A549 (cell line): Measurements from ENCODE around the gene NANOGP8. TPM values are rescaled to one million over a fixed set of nuclear protein-coding genes. Genes with fewer than 3 reads are reported as not detected.

Experiments used
- ATAC-seq, 2 experiments: fragments of 200-7000 bp in 1 of 2; fragments of >200 bp in 1 of 2; cut with Nextera tagmentation in 1 of 2; cut with Tn5 transposase in 1 of 2; 3 replicates each; pipeline versions ENCODE4 v1.8.0 to v1.9.1; 2018 to 2020; ENCODE audit warnings: mild to moderate bottlenecking in 1 of 2, moderate library complexity in 1 of 2
- CTCF ChIA-PET: fragments of 300-600 bp; sonication (Branson Sonifier 250); formaldehyde crosslinking; extraction: SDS; loops from one replicate; lab custom pipeline; 2021; ENCODE audit warnings: antibody characterized with exemption, inconsistent platforms; lab: Yijun Ruan, JAX
- POLR2A ChIA-PET: fragments of 350-600 bp; formaldehyde crosslinking; extraction: SDS; loops from one replicate; lab custom pipeline; 2021; ENCODE audit warnings: antibody characterized with exemption, inconsistent platforms; lab: Yijun Ruan, JAX
- DNase-seq, 2 experiments: peaks; one replicate each; pipeline versions ENCODE4 v3.0.0 to v3.0.0-alpha.2; 2011 to 2016; ENCODE audit warnings: low read depth in 1 of 2, low spot score in 1 of 2
- FAIRE-seq: peaks from 2 replicates; lab custom pipeline; 2011; peaks lifted over from hg19 to GRCh38; lab: Jason Lieb, UNC
- H3K27ac ChIP-seq, 2 experiments: fragments of >200 bp; sonication (Bioruptor Twin); formaldehyde crosslinking; 3 replicates each; pipeline ENCODE4 v1.5.1; 2016 to 2017
- H3K4me1 ChIP-seq: fragments of >200 bp; sonication (Bioruptor Twin); formaldehyde crosslinking; 3 replicates; pipeline ENCODE4 v1.6.1; 2016
- H3K4me2 ChIP-seq: fragments of >200 bp; sonication (Bioruptor Twin); formaldehyde crosslinking; 3 replicates; pipeline ENCODE4 v1.6.1; 2016
- H3K4me3 ChIP-seq: fragments of >200 bp; sonication (Bioruptor Twin); formaldehyde crosslinking; 3 replicates; pipeline ENCODE4 v1.5.1; 2016
- H3K9me3 ChIP-seq: fragments of >200 bp; sonication (Bioruptor Twin); formaldehyde crosslinking; 3 replicates; pipeline ENCODE4 v1.6.1; 2016
- CBX2 ChIP-seq: fragments of 200-600 bp; sonication (generic); IDR thresholded peaks from 2 replicates; pipeline ENCODE4 v1.6.1; 2016; ENCODE audit warnings: low read depth, mild to moderate bottlenecking, borderline replicate concordance
- CBX8 ChIP-seq: fragments of 200-600 bp; sonication (generic); IDR thresholded peaks from 2 replicates; pipeline ENCODE4 v1.6.1; 2016
- CEBPB ChIP-seq, 2 experiments: fragments of >200 bp in 1 of 2; sonication (Bioruptor Twin) in 1 of 2; formaldehyde crosslinking in 1 of 2; IDR thresholded peaks; 2 replicates each; pipeline ENCODE4 v1.6.1; 2012 to 2016
- CHD2 ChIP-seq: fragments of 150-350 bp; IDR thresholded peaks from 2 replicates; pipeline ENCODE4 v1.6.1; 2014; ENCODE audit warnings: low read length; ENCODE audit not compliant: partially characterized antibody
- CHD4 ChIP-seq: fragments of 200-600 bp; sonication (generic); IDR thresholded peaks from 2 replicates; pipeline ENCODE4 v1.6.1; 2016; ENCODE audit warnings: antibody characterized with exemption, mild to moderate bottlenecking, borderline replicate concordance
- EHF ChIP-seq: fragments of 250-450 bp; sonication (Bioruptor Pico); IDR thresholded peaks from 2 replicates; pipeline ENCODE4 v1.5.0; 2020; ENCODE audit warnings: mild to moderate bottlenecking
- EP300 ChIP-seq, 2 experiments: fragments of >200 bp; sonication (Bioruptor Twin); formaldehyde crosslinking; IDR thresholded peaks; 2 replicates in 1 of 2; 3 replicates in 1 of 2; pipeline ENCODE4 v1.6.1; 2016 to 2017
- ESRRA ChIP-seq: fragments of 150-350 bp; IDR thresholded peaks from 2 replicates; pipeline ENCODE4 v1.6.1; 2014; ENCODE audit warnings: mild to moderate bottlenecking, low read length, borderline replicate concordance
- FOXS1 ChIP-seq: fragments of 250-450 bp; sonication (Bioruptor Pico); IDR thresholded peaks from 2 replicates; pipeline ENCODE4 v1.5.0; 2020; ENCODE audit warnings: mild to moderate bottlenecking, moderate library complexity
- JUN ChIP-seq, 2 experiments: fragments of >200 bp; sonication (Bioruptor Twin); formaldehyde crosslinking; IDR thresholded peaks; 2 replicates in 1 of 2; 3 replicates in 1 of 2; pipeline ENCODE4 v1.6.1; 2016 to 2017
- KDM1A ChIP-seq: fragments of 200-600 bp; sonication (generic); IDR thresholded peaks from 2 replicates; pipeline ENCODE4 v1.6.1; 2016; ENCODE audit warnings: low read depth, mild to moderate bottlenecking
- MAFK ChIP-seq: fragments of 450-650 bp; IDR thresholded peaks from 2 replicates; pipeline ENCODE4 v1.6.1; 2014; ENCODE audit not compliant: partially characterized antibody
- MAZ ChIP-seq: fragments of 150-350 bp; IDR thresholded peaks from 2 replicates; pipeline ENCODE4 v1.6.1; 2014; ENCODE audit warnings: antibody characterized with exemption, low read depth, low read length, borderline replicate concordance
- NFE2L2 ChIP-seq: fragments of 150-350 bp; conservative IDR thresholded peaks from 2 replicates; pipeline ENCODE4 v1.6.1; 2014; ENCODE audit warnings: low read length
- POLR2A ChIP-seq: IDR thresholded peaks from 2 replicates; pipeline ENCODE4 v1.6.1; 2012; ENCODE audit warnings: mild to moderate bottlenecking, low read length
- RAD21 ChIP-seq, 2 experiments: fragments of >200 bp in 1 of 2; sonication (Bioruptor Twin) in 1 of 2; formaldehyde crosslinking in 1 of 2; IDR thresholded peaks in 1 of 2; conservative IDR thresholded peaks in 1 of 2; 2 replicates in 1 of 2; 3 replicates in 1 of 2; pipeline ENCODE4 v1.6.1; 2012 to 2018; ENCODE audit warnings: inconsistent platforms in 1 of 2
- RCOR1 ChIP-seq: fragments of 150-350 bp; IDR thresholded peaks from 2 replicates; pipeline ENCODE4 v1.6.1; 2014; ENCODE audit warnings: antibody characterized with exemption, low read length, low read depth
- SREBF2 ChIP-seq: fragments of 450-650 bp; IDR thresholded peaks from 2 replicates; pipeline ENCODE4 v1.6.1; 2014; ENCODE audit warnings: mild to moderate bottlenecking, moderate library complexity
- TFCP2L1 ChIP-seq: fragments of 250-450 bp; sonication (Bioruptor Pico); IDR thresholded peaks from 2 replicates; pipeline ENCODE4 v1.5.0; 2021; ENCODE audit warnings: mild to moderate bottlenecking
- ZC3H11A ChIP-seq: fragments of 450-650 bp; IDR thresholded peaks from 2 replicates; pipeline ENCODE4 v1.6.1; 2014; ENCODE audit warnings: antibody characterized with exemption, mild to moderate bottlenecking
- WGBS: methylation state at CpG from one replicate; pipeline ENCODE4 v1.1.6; 2017; ENCODE audit errors: missing lambda C conversion rate; 5-methylcytosine and 5-hydroxymethylcytosine counted together
- polyA plus RNA-seq, 4 experiments: library from polyadenylated mRNA; depleted of rRNA in 3 of 4; stranded (reverse); fragments of >200 nt; fragmentation: RNase III in 1 of 4; extraction: RNeasy Plus Mini Kit Qiagen cat#74134 plus additional on column Dnase treatment in 1 of 4; gene quantifications; 2 replicates in 3 of 4; 3 replicates in 1 of 4; pipeline ENCODE4 v1.2.3, GENCODE V29; 2011 to 2017
- TF ChIP-seq, protein P1 (sequence below): IDR thresholded peaks from 2 replicates; pipeline ENCODE4 v1.6.1; 2012
- TF ChIP-seq, protein P2 (sequence below): fragments of >200 bp; sonication (Bioruptor Twin); formaldehyde crosslinking; IDR thresholded peaks from 3 replicates; pipeline ENCODE4 v1.5.1; 2016
- TF ChIP-seq, protein P3 (sequence below): IDR thresholded peaks from 2 replicates; pipeline ENCODE4 v1.6.1; 2012; ENCODE audit warnings: low read depth, borderline replicate concordance
- TF ChIP-seq, protein P4 (sequence below): fragments of >200 bp; sonication (Bioruptor Twin); formaldehyde crosslinking; IDR thresholded peaks from 3 replicates; pipeline ENCODE4 v1.6.1; 2016
- TF ChIP-seq, protein P5 (sequence below): fragments of 150-350 bp; IDR thresholded peaks from 2 replicates; pipeline ENCODE4 v1.6.1; 2014; ENCODE audit warnings: low read depth, mild to moderate bottlenecking, low read length

The NANOGP8 gene
- polyA plus RNA-seq, 2 of the 4 experiments (the other 2 are of a cell fraction): not detected

DNA sequence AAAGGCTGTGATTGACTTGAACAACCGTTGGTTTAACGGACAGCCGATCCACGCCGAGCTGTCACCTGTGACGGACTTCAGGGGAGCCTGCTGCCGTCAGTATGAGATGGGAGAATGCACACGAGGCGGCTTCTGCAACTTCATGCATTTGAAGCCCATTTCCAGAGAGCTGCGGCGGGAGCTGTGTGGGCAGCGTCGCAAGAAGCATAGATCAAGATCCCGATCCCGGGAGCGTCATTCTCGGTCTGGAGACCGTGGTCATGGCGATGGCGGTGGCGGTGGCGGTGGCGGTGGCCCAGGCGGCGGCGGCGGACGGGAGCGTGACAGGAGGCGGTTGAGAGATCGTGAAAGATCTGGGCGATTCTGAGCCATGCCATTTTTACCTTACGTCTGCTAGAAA lies 7.8 kb upstream of the NANOGP8 start:
- POLR2A ChIA-PET: no interaction called here
- TF ChIP-seq, protein P1, sequence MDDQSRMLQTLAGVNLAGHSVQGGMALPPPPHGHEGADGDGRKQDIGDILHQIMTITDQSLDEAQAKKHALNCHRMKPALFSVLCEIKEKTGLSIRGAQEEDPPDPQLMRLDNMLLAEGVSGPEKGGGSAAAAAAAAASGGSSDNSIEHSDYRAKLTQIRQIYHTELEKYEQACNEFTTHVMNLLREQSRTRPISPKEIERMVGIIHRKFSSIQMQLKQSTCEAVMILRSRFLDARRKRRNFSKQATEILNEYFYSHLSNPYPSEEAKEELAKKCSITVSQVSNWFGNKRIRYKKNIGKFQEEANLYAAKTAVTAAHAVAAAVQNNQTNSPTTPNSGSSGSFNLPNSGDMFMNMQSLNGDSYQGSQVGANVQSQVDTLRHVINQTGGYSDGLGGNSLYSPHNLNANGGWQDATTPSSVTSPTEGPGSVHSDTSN: no peak
- TF ChIP-seq EHF (no peak), SREBF2 (no peak), TFCP2L1 (CRISPR knock-in tag) (no peak), EP300 (IDR thresholded peaks at IDR 0.05) (no peak), JUN (IDR thresholded peaks at IDR 0.05) (no peak), NFE2L2 (no peak), FOXS1 (CRISPR knock-in tag) (no peak), RCOR1 (no peak), CBX2 (no peak), MAFK (no peak), CHD2 (no peak), ESRRA (no peak)
- TF ChIP-seq, protein P2, sequence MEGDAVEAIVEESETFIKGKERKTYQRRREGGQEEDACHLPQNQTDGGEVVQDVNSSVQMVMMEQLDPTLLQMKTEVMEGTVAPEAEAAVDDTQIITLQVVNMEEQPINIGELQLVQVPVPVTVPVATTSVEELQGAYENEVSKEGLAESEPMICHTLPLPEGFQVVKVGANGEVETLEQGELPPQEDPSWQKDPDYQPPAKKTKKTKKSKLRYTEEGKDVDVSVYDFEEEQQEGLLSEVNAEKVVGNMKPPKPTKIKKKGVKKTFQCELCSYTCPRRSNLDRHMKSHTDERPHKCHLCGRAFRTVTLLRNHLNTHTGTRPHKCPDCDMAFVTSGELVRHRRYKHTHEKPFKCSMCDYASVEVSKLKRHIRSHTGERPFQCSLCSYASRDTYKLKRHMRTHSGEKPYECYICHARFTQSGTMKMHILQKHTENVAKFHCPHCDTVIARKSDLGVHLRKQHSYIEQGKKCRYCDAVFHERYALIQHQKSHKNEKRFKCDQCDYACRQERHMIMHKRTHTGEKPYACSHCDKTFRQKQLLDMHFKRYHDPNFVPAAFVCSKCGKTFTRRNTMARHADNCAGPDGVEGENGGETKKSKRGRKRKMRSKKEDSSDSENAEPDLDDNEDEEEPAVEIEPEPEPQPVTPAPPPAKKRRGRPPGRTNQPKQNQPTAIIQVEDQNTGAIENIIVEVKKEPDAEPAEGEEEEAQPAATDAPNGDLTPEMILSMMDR: no peak
- TF ChIP-seq, protein P3, sequence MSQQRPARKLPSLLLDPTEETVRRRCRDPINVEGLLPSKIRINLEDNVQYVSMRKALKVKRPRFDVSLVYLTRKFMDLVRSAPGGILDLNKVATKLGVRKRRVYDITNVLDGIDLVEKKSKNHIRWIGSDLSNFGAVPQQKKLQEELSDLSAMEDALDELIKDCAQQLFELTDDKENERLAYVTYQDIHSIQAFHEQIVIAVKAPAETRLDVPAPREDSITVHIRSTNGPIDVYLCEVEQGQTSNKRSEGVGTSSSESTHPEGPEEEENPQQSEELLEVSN: no peak
- TF ChIP-seq, protein P4, sequence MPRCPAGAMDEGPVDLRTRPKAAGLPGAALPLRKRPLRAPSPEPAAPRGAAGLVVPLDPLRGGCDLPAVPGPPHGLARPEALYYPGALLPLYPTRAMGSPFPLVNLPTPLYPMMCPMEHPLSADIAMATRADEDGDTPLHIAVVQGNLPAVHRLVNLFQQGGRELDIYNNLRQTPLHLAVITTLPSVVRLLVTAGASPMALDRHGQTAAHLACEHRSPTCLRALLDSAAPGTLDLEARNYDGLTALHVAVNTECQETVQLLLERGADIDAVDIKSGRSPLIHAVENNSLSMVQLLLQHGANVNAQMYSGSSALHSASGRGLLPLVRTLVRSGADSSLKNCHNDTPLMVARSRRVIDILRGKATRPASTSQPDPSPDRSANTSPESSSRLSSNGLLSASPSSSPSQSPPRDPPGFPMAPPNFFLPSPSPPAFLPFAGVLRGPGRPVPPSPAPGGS: no peak
- H3K27ac ChIP-seq: no peak overlapping the region
- no peaks in the 10 kb centered on the region for H3K4me1 ChIP-seq
- CTCF ChIA-PET: interaction anchor here (5.6 kb wide), 1 partner anchor 15 kb away, joined by 28 read pairs; no protein-coding TSS in a partner anchor
- 65% methylated on average over 31 of the region's 33 CpGs for WGBS
- H3K9me3 ChIP-seq: no peaks in the 10 kb centered on the region
- ATAC-seq (no peak), FAIRE-seq (no peak), DNase-seq (no peak)
- H3K4me3 ChIP-seq: no peak overlapping the region
- no peak overlapping the region for H3K4me2 ChIP-seq

DNA sequence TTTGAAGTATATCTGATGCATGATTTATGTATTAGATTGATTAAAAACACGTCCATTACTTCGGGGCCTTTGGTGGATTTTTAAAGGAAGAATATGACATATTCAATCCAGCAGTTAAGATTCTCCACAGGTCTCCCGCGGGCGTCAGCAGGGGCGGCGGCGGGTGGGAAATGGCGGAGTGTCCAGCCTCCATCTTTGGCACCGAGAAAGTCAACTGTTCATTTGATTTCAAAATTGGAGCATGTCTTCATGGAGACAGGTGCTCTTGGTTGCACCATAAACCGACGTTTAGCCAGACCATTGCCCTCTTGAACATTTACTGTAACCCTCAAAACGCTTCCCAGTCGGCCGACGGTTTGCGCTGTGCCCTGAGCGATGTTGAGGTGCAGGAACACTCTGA lies 7.2 kb upstream of the NANOGP8 start:
- TF ChIP-seq CHD4 (no peak), FOXS1 (CRISPR knock-in tag) (no peak), POLR2A (no peak), CBX8 (no peak), KDM1A (no peak), JUN (IDR thresholded peaks at IDR 0.05) (no peak), CEBPB (IDR thresholded peaks at IDR 0.05) (no peak), MAZ (no peak), ZC3H11A (no peak), RCOR1 (no peak), RAD21 (conservative IDR thresholded peaks at IDR 0.05 in 1 of 2, IDR thresholded peaks at IDR 0.05 in 1 of 2) (no peak), SREBF2 (no peak)
- TF ChIP-seq, protein P3: no peak
- TF ChIP-seq, protein P4: no peak
- TF ChIP-seq, protein P5, sequence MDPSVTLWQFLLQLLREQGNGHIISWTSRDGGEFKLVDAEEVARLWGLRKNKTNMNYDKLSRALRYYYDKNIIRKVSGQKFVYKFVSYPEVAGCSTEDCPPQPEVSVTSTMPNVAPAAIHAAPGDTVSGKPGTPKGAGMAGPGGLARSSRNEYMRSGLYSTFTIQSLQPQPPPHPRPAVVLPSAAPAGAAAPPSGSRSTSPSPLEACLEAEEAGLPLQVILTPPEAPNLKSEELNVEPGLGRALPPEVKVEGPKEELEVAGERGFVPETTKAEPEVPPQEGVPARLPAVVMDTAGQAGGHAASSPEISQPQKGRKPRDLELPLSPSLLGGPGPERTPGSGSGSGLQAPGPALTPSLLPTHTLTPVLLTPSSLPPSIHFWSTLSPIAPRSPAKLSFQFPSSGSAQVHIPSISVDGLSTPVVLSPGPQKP: no peak
- TF ChIP-seq, protein P2: no peak
- ATAC-seq (no peak), DNase-seq (no peak), FAIRE-seq (no peak)
- no peak overlapping the region for H3K27ac ChIP-seq
- ChIA-PET CTCF (interaction anchor here (5.6 kb wide), 1 partner anchor 14 kb away, joined by 28 read pairs; no protein-coding TSS in a partner anchor), POLR2A (no interaction called here)
- 72% methylated on average over 18 of the region's 18 CpGs for WGBS
- no peaks in the 10 kb centered on the region for H3K9me3 ChIP-seq
- no peak overlapping the region for H3K4me2 ChIP-seq
- no peak overlapping the region for H3K4me3 ChIP-seq
- no peaks in the 10 kb centered on the region for H3K4me1 ChIP-seq
